ENCODE data around the gene SBNO2. TPM values are rescaled to one million over a fixed set of nuclear protein-coding genes. Genes with fewer than 3 reads are reported as not detected.

SBNO2 gene
- total and polyA plus RNA-seq, 9 of the 15 experiments (the other 6 are each of a cell fraction or from before 2014, with no cell fraction given): 0.01 to 46.2 (median 6.7) TPM

- WGBS (ENCODE audit: insufficient coverage, low coverage, missing lambda C conversion rate): 89% methylated on average over 38 of the region's 50 CpGs
- no peak overlapping the region for H3K4me3 ChIP-seq
- DNase-seq (ENCODE audit: extremely low read depth in 1 of 4, low spot score in 3 of 4) (no peak), ATAC-seq (no peak), FAIRE-seq (no peak)
- no TSS peak for BruUV-seq (replicated peaks)
- H3K9me1 ChIP-seq (ENCODE audit: control insufficient read depth, insufficient read depth, low read length): peaks cover 6% of the 10 kb centered on the region
- H3K9me3 ChIP-seq (replicated peaks; ENCODE audit: control insufficient read depth, insufficient read depth, low read depth, low read length): no peaks in the 10 kb centered on the region
- no peaks in the 10 kb centered on the region for H3K27me3 ChIP-seq (ENCODE audit: control insufficient read depth in 2 of 2, insufficient read depth in 2 of 2, low read length in 2 of 2)
- no peak overlapping the region for H2AFZ ChIP-seq (ENCODE audit: low read depth, low read length)
- no peak overlapping the region for H3K27ac ChIP-seq (ENCODE audit: extremely low read depth, low read depth, low read length)
- H3K9ac ChIP-seq (ENCODE audit: insufficient read depth in 1 of 2, low read depth in 2 of 2, low read length in 2 of 2): peak overlapping the region in 1 of 2 experiments; percentile 78; a peak in 2 of 4 replicates
- intact Hi-C loops (cut with micrococcal nuclease) (no loop called here), in situ Hi-C loops (cut with MboI) (no loop called here)
- H3K79me2 ChIP-seq (ENCODE audit: control insufficient read depth, insufficient read depth, low read length): peaks cover 91% of the 10 kb centered on the region
- POLR2A ChIA-PET: no interaction called here
- peaks cover 20 to 88% of the 10 kb centered on the region in 2 experiments; a peak in 4 of 5 replicates for H3K4me1 ChIP-seq (replicated peaks in 1 of 2; ENCODE audit: control insufficient read depth in 2 of 2, insufficient read depth in 2 of 2, low read length in 2 of 2)
- CTCF ChIA-PET (ENCODE audit: low intra/inter-chr PET ratio): no interaction called here
- H3K4me2 ChIP-seq (ENCODE audit: insufficient read depth, low read length): no peak overlapping the region
- H4K20me1 ChIP-seq (replicated peaks; ENCODE audit: control insufficient read depth, insufficient read depth, low read length): peaks cover 12% of the 10 kb centered on the region
- peaks cover 49% of the 10 kb centered on the region; the same call in 2 of the 3 replicates for H3K36me3 ChIP-seq (ENCODE audit: control insufficient read depth, insufficient read depth, low read length)
- TF ChIP-seq, protein P1, sequence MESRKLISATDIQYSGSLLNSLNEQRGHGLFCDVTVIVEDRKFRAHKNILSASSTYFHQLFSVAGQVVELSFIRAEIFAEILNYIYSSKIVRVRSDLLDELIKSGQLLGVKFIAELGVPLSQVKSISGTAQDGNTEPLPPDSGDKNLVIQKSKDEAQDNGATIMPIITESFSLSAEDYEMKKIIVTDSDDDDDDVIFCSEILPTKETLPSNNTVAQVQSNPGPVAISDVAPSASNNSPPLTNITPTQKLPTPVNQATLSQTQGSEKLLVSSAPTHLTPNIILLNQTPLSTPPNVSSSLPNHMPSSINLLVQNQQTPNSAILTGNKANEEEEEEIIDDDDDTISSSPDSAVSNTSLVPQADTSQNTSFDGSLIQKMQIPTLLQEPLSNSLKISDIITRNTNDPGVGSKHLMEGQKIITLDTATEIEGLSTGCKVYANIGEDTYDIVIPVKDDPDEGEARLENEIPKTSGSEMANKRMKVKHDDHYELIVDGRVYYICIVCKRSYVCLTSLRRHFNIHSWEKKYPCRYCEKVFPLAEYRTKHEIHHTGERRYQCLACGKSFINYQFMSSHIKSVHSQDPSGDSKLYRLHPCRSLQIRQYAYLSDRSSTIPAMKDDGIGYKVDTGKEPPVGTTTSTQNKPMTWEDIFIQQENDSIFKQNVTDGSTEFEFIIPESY (CRISPR knock-in tag; IDR thresholded peaks at IDR 0.05): peak; percentile 56
- TF ChIP-seq FUS (optimal IDR thresholded peaks at IDR 0.05; ENCODE audit: low read depth, low read length) (no peak), POLR2G (IDR thresholded peaks at IDR 0.05; ENCODE audit: low read depth, low read length) (peak; percentile 13), ZNF274 (IDR thresholded peaks at IDR 0.05; ENCODE audit: borderline replicate concordance, low read depth, low read length) (no peak), FOXK1 (CRISPR knock-in tag; IDR thresholded peaks at IDR 0.05; ENCODE audit: borderline replicate concordance) (no peak), RBFOX2 (IDR thresholded peaks at IDR 0.05; ENCODE audit: low read depth, low read length) (peak; percentile 12; the same call in 1 of the 2 replicates)
- TF ChIP-seq, protein P2, sequence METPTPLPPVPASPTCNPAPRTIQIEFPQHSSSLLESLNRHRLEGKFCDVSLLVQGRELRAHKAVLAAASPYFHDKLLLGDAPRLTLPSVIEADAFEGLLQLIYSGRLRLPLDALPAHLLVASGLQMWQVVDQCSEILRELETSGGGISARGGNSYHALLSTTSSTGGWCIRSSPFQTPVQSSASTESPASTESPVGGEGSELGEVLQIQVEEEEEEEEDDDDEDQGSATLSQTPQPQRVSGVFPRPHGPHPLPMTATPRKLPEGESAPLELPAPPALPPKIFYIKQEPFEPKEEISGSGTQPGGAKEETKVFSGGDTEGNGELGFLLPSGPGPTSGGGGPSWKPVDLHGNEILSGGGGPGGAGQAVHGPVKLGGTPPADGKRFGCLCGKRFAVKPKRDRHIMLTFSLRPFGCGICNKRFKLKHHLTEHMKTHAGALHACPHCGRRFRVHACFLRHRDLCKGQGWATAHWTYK (CRISPR knock-in tag; IDR thresholded peaks at IDR 0.05): no peak
- TF ChIP-seq, protein P3, sequence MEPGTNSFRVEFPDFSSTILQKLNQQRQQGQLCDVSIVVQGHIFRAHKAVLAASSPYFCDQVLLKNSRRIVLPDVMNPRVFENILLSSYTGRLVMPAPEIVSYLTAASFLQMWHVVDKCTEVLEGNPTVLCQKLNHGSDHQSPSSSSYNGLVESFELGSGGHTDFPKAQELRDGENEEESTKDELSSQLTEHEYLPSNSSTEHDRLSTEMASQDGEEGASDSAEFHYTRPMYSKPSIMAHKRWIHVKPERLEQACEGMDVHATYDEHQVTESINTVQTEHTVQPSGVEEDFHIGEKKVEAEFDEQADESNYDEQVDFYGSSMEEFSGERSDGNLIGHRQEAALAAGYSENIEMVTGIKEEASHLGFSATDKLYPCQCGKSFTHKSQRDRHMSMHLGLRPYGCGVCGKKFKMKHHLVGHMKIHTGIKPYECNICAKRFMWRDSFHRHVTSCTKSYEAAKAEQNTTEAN (CRISPR knock-in tag; IDR thresholded peaks at IDR 0.05): no peak
Measured at GRCh38 chr19:1168572-1169410, 5.3 kb downstream of the SBNO2 start.
